GM18502 (cell line): ENCODE data around the gene PDCD1LG2.
"Not testable (repeated sequence)": the region's sequence is repeated elsewhere in the genome, so short reads cannot be mapped to it uniquely, and the experiment has no call there.

Source experiments
- ATAC-seq: cut with Tn5 transposase; IDR thresholded peaks from one replicate; pipeline ENCODE4 v1.9.1; 2021; ENCODE audit warnings: mild to moderate bottlenecking; ENCODE audit not compliant: unreplicated experiment, poor library complexity

Gene PDCD1LG2

GRCh38 chr9:5561828-5562488, 51.6 kb downstream of the PDCD1LG2 start:
- ATAC-seq, result no peak

- ATAC-seq, result no peak
Observed at GRCh38 chr9:5562806-5563416, 52.6 kb downstream of the PDCD1LG2 start.

- no peak for ATAC-seq
Observed at GRCh38 chr9:5563417-5563815, 53.1 kb downstream of the PDCD1LG2 start.

GRCh38 chr9:5563886-5564285, 53.6 kb downstream of the PDCD1LG2 start:
- no peak for ATAC-seq

- peak; percentile 67 for ATAC-seq
Observed at GRCh38 chr9:5566054-5566618, 55.8 kb downstream of the PDCD1LG2 start.

- no peak for ATAC-seq
Observed at GRCh38 chr9:5568868-5569267, 58.5 kb downstream of the PDCD1LG2 start.

GRCh38 chr9:5569409-5569808, 59.1 kb downstream of the PDCD1LG2 start:
- ATAC-seq, result no peak

GRCh38 chr9:5569891-5570290, 59.6 kb downstream of the PDCD1LG2 start:
- no peak for ATAC-seq

- ATAC-seq, result no peak
Observed at GRCh38 chr9:5571629-5572232, 61.4 kb downstream of the PDCD1LG2 start.

GRCh38 chr9:5574097-5574496, 63.8 kb downstream of the PDCD1LG2 start:
- no peak for ATAC-seq

GRCh38 chr9:5575000-5575399, 64.7 kb downstream of the PDCD1LG2 start:
- no peak for ATAC-seq

GRCh38 chr9:5577225-5577624, 66.9 kb downstream of the PDCD1LG2 start:
- no peak for ATAC-seq

- no peak for ATAC-seq
Observed at GRCh38 chr9:5578018-5578697, 67.8 kb downstream of the PDCD1LG2 start.

GRCh38 chr9:5578698-5579085, 68.4 kb downstream of the PDCD1LG2 start:
- ATAC-seq, result no peak

- no peak for ATAC-seq
Observed at GRCh38 chr9:5579881-5580280, 69.5 kb downstream of the PDCD1LG2 start.

GRCh38 chr9:5580650-5581049, 70.3 kb downstream of the PDCD1LG2 start:
- ATAC-seq, result no peak

- ATAC-seq, result not testable (repeated sequence)
Observed at GRCh38 chr9:5581706-5582105, 71.4 kb downstream of the PDCD1LG2 start.

- peak; percentile 58 for ATAC-seq
Observed at GRCh38 chr9:5582835-5583195, 72.5 kb downstream of the PDCD1LG2 start.

- peak; percentile 52 for ATAC-seq
Observed at GRCh38 chr9:5586391-5586802, 76.1 kb downstream of the PDCD1LG2 start.

GRCh38 chr9:5587024-5587423, 76.7 kb downstream of the PDCD1LG2 start:
- peak; percentile 24 for ATAC-seq

GRCh38 chr9:5592231-5592630, 81.9 kb downstream of the PDCD1LG2 start:
- ATAC-seq, result no peak
